Adrenal gland (tissue), 12 donors: ENCODE results near the gene DMD. TPM values are rescaled to one million over a fixed set of nuclear protein-coding genes. Genes with fewer than 3 reads are reported as not detected.

Experiments used
- DNase-seq, 7 donors: peaks; one replicate each; pipeline ENCODE4 v3.0.0-alpha.2; 2019 to 2020
- H3K27ac ChIP-seq, 5 donors: fragments of 200-600 bp; sonication (generic) in 4 of 5; 1 replicate in 3 of 5; 2 replicates in 2 of 5; pipeline versions ENCODE4 v1.5.1 to v1.8.0; 2016 to 2020; ENCODE audit warnings: mild to moderate bottlenecking in 1 of 5
- H3K27me3 ChIP-seq: fragments of 200-600 bp; 2 replicates; pipeline ENCODE4 v1.8.0; 2021
- H3K36me3 ChIP-seq, 2 donors: fragments of 200-600 bp; replicated peaks in 1 of 2; 1 replicate in 1 of 2; 2 replicates in 1 of 2; pipeline versions ENCODE4 v1.5.1 to v1.8.0; 2018 to 2022
- H3K4me1 ChIP-seq, 2 donors: fragments of 200-600 bp; replicated peaks in 1 of 2; 1 replicate in 1 of 2; 2 replicates in 1 of 2; pipeline versions ENCODE4 v1.5.1 to v1.8.0; 2018 to 2021
- H3K4me3 ChIP-seq, 4 donors: fragments of 200-600 bp; sonication (generic) in 3 of 4; one replicate each; pipeline ENCODE4 v1.5.1; 2016 to 2018
- H3K9me3 ChIP-seq, 3 donors: fragments of 200-600 bp; sonication (generic) in 1 of 3; replicated peaks in 1 of 3; 1 replicate in 2 of 3; 2 replicates in 1 of 3; pipeline versions ENCODE4 v1.5.1 to v1.8.0; 2016 to 2021
- POLR2A ChIP-seq, 2 donors: fragments of 450-650 bp; IDR thresholded peaks; one replicate each; pipeline ENCODE4 v1.6.1; 2017; ENCODE audit warnings: antibody characterized with exemption in 2 of 2, mild to moderate bottlenecking in 2 of 2, moderate library complexity in 1 of 2
- WGBS, 4 donors: extraction: QIAGEN DNeasy Blood & Tissue Kit in 2 of 4; methylation state at CpG; one replicate each; pipeline versions ENCODE4 v1.1.5 to v1.1.7; 2013 to 2017; 5-methylcytosine and 5-hydroxymethylcytosine counted together
- intact Hi-C, 2 donors: fragments of 100-400 bp; cut with DNase I; formaldehyde crosslinking; loops; one replicate each; pipeline versions ENCODE4 v1.14.1 to v1.15.0; 2022 to 2023
- polyA plus RNA-seq, 3 donors: library from polyadenylated mRNA; stranded (reverse); fragments of 200-250 nt in 2 of 3; fragments of 350-450 nt in 1 of 3; fragmentation: Illumina TruSeq in 1 of 3; extraction: RNeasy Lipid Tissue Mini Kit (QIAGEN cat#74804) in 1 of 3; gene quantifications; one replicate each; pipeline ENCODE4 v1.2.3, GENCODE V29; 2013 to 2014
- total RNA-seq, 9 donors: library from RNA; depleted of rRNA in 4 of 9; stranded (reverse); fragments of >200 nt in 4 of 9; fragments of 120-200 nt in 1 of 9; fragmentation: NEBNext Ultra II Directional in 1 of 9; extraction: Animal tissue kit (Norgen Biotek cat#: 25700) in 1 of 9; gene quantifications; one replicate each; pipeline versions ENCODE4 v1.1.0 to v1.2.4, GENCODE V29; 2013 to 2023
- TF ChIP-seq, protein P1 (sequence below), 6 experiments: fragments of 450-650 bp in 4 of 6; fragments of 200-600 bp in 2 of 6; sonication (generic) in 1 of 6; IDR thresholded peaks; 1 replicate in 5 of 6; 2 replicates in 1 of 6; pipeline versions ENCODE4 v1.5.1 to v1.8.0; 2016 to 2021; ENCODE audit warnings: antibody characterized with exemption in 6 of 6, mild to moderate bottlenecking in 2 of 6, moderate library complexity in 1 of 6
- donor health status: healthy with polysubstance abuse.
- donor health status: Bipolar disorder and iron deficiency.
- donor health status: DM: yes; HTN: yes; CAD: no.
- donor health status: DM: no; HTN: no; CAD: no.
- donor health status: DM: no; HTN: no; CAD: no.
- donor health status: DM: yes; HTN: yes; CAD: no.

Gene DMD
- total and polyA plus RNA-seq, 12 donors = 14.6 to 89.7 (median 36.2) TPM

DNA sequence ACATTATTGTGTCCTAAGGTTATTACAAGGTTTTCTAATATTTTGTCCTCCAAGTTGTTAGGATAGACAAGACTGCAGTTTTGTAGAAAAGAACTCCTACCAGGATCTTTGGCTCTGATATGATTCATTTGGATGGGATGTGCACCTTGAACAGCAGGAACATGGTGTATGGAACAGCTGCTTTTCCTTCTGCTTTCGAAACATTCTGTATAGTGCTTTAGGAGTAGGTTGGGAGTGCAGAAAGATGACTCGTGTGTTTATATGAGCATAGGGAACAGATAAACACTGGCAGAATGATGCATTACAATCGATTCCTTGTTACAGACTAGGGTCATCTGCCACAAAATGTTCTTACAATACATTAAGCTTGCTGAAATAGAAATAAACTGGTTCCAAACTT lies 790.1 kb downstream of the DMD start:
- Histone ChIP-seq H3K4me1 (no peaks in the 10 kb centered on the region), H3K36me3 (no peaks in the 10 kb centered on the region), H3K27ac (no peak overlapping the region), H3K4me3 (no peak overlapping the region), H3K9me3 (no peaks in the 10 kb centered on the region), H3K27me3 (no peaks in the 10 kb centered on the region)
- intact Hi-C loops = no loop called here
- TF ChIP-seq, protein P1, sequence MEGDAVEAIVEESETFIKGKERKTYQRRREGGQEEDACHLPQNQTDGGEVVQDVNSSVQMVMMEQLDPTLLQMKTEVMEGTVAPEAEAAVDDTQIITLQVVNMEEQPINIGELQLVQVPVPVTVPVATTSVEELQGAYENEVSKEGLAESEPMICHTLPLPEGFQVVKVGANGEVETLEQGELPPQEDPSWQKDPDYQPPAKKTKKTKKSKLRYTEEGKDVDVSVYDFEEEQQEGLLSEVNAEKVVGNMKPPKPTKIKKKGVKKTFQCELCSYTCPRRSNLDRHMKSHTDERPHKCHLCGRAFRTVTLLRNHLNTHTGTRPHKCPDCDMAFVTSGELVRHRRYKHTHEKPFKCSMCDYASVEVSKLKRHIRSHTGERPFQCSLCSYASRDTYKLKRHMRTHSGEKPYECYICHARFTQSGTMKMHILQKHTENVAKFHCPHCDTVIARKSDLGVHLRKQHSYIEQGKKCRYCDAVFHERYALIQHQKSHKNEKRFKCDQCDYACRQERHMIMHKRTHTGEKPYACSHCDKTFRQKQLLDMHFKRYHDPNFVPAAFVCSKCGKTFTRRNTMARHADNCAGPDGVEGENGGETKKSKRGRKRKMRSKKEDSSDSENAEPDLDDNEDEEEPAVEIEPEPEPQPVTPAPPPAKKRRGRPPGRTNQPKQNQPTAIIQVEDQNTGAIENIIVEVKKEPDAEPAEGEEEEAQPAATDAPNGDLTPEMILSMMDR (IDR thresholded peaks at IDR 0.05) = no peak
- TF ChIP-seq POLR2A (IDR thresholded peaks at IDR 0.05) = no peak
- 57 to 86% (median 66%) methylated on average over 3 of the region's 3 CpGs for WGBS, 4 donors
- no peak for DNase-seq

DNA sequence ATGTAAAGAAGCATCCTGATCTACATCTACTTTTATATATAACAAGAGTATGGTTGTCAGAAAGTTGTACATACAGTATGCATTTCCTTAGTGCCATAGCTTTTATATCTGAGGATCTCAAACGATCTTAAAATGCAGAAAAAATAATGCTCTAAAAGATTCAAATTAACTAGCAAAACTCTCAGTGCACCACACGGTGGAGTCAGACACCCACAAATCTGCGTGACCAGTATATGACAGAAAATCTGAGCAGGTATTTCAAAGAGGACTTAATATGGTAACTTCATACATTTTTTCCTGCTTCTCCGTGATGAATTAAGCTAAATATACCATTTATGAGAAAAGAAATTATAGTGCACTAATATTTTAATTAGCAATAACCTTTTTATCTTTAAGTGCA lies 803.0 kb downstream of the DMD start:
- no peak overlapping the region for H3K4me3 ChIP-seq
- 34 to 46% (median 35%) methylated on average over 4 of the region's 4 CpGs for WGBS, 4 donors
- H3K4me1 ChIP-seq = no peaks in the 10 kb centered on the region
- peak in 2 of 7 donors; percentile 2 to 51 for DNase-seq
- H3K27ac ChIP-seq = no peak overlapping the region
- TF ChIP-seq, protein P1 (IDR thresholded peaks at IDR 0.05) = peak in 2 of 6 experiments; percentile 16 to 17
- TF ChIP-seq POLR2A (IDR thresholded peaks at IDR 0.05) = no peak
- no peaks in the 10 kb centered on the region for H3K9me3 ChIP-seq
- no peaks in the 10 kb centered on the region for H3K27me3 ChIP-seq
- intact Hi-C loops = no loop called here
- H3K36me3 ChIP-seq = no peaks in the 10 kb centered on the region

DNA sequence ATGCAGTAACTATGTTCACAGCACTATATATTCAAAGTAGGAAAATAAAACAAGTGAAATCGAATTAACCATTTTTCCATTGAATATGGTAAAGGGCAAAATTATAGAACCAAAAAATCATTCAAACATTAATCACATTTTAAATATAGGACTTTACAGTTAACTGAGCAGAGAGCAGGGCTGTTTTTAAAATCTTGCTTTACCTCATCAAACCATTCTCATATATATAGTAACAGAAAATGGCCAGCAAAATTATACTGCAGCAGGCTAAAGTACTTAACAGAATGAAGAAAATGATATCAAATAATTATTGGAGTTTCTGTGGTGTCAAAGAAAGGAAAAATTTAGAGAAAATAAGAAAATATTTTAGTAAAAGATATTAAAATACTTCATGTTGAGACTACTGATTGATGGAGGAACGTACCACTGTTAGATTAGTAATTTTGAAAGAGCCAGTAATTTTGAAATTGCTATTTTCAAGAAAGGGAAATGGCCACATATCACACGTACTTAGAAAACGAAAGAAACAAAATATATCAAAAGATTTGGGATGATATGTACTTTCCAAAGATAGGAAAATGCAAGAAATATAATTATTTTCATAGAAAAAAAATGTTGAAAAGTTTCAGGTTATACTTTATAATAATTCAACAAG lies 813.7 kb downstream of the DMD start:
- Histone ChIP-seq H3K4me3 (no peak overlapping the region), H3K27ac (no peak overlapping the region), H3K9me3 (no peaks in the 10 kb centered on the region), H3K27me3 (no peaks in the 10 kb centered on the region), H3K36me3 (no peaks in the 10 kb centered on the region), H3K4me1 (peaks cover 0 to 7% of the 10 kb centered on the region in 2 donors)
- TF ChIP-seq, protein P1 (IDR thresholded peaks at IDR 0.05) = no peak
- DNase-seq = no peak
- intact Hi-C loops = no loop called here
- WGBS, 4 donors = 59 to 84% (median 71%) methylated on average over 4 of the region's 4 CpGs

DNA sequence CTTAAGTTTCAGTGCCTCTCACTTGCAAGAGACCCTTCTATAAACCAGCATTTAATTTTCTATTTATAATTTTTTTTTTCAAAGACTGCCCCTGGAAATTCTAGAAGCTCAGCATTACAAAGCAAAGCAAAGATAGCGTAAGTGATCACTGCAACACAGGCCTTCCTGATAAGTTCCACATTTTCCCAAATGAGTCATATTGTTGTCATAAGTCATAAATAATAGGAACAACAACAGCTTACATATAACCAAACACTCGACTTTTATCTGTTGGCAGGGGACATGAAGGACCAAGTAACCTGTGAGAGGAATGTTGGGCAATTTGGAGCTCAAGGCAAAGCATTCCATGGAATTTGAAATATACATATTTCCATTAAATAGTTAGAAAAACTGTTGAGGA lies 815.5 kb downstream of the DMD start:
- Histone ChIP-seq H3K9me3 (no peaks in the 10 kb centered on the region), H3K4me3 (no peak overlapping the region), H3K27ac (no peak overlapping the region), H3K27me3 (no peaks in the 10 kb centered on the region), H3K36me3 (no peaks in the 10 kb centered on the region), H3K4me1 (peaks cover 0 to 7% of the 10 kb centered on the region in 2 donors)
- peak in 1 of 7 donors; percentile 9 for DNase-seq
- WGBS, 4 donors = 23 to 38% (median 29%) methylated on average over 2 of the region's 2 CpGs
- intact Hi-C loops = no loop called here
- TF ChIP-seq POLR2A (IDR thresholded peaks at IDR 0.05) = no peak
- TF ChIP-seq, protein P1 (IDR thresholded peaks at IDR 0.05) = no peak
